ENCODE data around the gene PEA15. TPM values are rescaled to one million over a fixed set of nuclear protein-coding genes. Genes with fewer than 3 reads are reported as not detected.

The PEA15 gene
- total RNA-seq, 1 donor from 2014 or later = 175 TPM

DNA sequence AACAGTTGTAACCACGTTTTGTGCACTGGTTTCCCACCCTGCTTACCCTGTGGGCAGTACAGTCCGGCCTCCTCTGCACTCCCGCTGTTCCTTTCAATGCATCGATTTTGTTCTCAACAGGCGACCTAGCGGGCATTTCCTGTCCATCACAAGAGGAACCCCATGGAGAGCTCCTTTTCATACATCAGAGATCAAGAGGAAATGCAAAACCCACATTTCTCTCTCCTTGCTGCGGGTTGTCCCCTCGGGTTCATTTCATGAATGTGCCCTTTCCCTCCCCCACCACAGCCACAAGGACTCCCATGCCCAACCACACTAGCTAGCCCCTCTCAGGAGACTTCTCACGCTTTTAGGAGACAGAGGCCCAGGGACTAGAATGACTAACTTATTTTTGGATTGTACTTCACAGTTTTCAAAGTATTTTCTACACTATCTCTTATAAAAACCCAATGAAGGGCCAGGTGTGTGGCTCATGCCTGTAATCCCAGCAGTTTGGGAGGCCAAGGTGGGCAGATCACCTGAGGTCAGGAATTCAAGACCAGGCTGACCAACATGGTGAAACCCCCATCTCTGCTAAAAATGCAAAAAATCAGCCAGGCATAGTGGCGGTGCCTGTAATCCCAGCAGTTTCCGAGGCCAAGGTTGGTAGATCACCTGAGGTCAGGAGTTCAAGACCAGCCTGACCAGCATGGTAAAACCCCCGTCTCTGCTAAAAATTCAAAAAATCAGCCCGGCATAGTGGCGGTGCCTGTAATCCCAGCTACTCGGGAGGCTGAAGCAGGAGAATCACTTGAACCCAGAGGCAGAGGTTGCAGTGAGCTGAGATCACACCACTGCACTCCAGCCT lies 35.4 kb upstream of the PEA15 start:
- Histone ChIP-seq H3K4me3 (no peak overlapping the region), H3K36me3 (no peaks in the 10 kb centered on the region), H3K4me1 (no peaks in the 10 kb centered on the region), H3K27ac (no peak overlapping the region), H3K9me3 (no peaks in the 10 kb centered on the region), H3K27me3 (peaks cover 5% of the 10 kb centered on the region)
- intact Hi-C loops (cut with DNase I) = no loop called here
- DNase-seq (no peak), ATAC-seq (no peak)
- TF ChIP-seq, protein P1, sequence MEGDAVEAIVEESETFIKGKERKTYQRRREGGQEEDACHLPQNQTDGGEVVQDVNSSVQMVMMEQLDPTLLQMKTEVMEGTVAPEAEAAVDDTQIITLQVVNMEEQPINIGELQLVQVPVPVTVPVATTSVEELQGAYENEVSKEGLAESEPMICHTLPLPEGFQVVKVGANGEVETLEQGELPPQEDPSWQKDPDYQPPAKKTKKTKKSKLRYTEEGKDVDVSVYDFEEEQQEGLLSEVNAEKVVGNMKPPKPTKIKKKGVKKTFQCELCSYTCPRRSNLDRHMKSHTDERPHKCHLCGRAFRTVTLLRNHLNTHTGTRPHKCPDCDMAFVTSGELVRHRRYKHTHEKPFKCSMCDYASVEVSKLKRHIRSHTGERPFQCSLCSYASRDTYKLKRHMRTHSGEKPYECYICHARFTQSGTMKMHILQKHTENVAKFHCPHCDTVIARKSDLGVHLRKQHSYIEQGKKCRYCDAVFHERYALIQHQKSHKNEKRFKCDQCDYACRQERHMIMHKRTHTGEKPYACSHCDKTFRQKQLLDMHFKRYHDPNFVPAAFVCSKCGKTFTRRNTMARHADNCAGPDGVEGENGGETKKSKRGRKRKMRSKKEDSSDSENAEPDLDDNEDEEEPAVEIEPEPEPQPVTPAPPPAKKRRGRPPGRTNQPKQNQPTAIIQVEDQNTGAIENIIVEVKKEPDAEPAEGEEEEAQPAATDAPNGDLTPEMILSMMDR (IDR thresholded peaks at IDR 0.05) = no peak

DNA sequence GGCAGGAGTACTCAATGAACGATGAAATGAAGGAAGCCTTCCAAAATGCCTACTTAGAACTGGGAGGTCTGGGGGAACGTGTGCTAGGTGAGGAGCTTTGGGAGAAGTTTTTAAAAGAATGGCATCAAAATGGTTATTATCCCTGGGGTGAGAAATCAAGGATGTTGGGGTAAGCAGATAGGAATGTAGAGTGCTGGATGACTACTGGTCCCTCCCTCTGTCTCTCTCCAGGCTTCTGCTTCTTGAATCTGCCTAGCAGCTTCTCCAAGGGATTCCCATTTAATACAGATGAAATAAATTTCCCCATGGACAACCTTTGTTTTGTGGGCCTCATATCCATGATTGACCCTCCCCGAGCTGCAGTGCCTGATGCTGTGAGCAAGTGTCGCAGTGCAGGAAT lies 33.8 kb upstream of the PEA15 start:
- Histone ChIP-seq H3K27me3 (peaks cover 5% of the 10 kb centered on the region), H3K36me3 (no peaks in the 10 kb centered on the region), H3K9me3 (no peaks in the 10 kb centered on the region), H3K4me3 (no peak overlapping the region), H3K4me1 (no peaks in the 10 kb centered on the region), H3K27ac (no peak overlapping the region)
- TF ChIP-seq, protein P1 (IDR thresholded peaks at IDR 0.05) = no peak
- intact Hi-C loops (cut with DNase I) = no loop called here
- ATAC-seq (no peak), DNase-seq (no peak)

DNA sequence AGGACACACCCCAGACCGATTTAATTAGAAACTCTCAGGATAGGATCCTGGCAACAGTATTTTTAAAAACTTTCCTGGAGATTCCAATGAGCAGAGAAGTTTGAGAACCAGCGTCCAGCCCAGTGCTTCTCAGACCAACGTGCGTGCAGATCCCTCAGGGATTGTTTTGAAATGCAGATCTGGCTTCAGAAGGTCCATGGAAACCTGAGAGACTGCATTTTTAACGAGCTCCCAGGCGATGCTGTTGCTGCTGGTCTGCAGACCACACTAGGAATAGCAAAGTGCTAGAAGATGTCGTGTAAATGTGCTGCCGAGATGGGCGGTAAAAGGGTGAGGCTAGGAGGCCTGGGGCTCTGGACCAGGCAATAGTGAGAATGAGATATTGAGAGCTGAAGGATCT lies 33.2 kb upstream of the PEA15 start:
- Histone ChIP-seq H3K4me3 (no peak overlapping the region), H3K9me3 (no peaks in the 10 kb centered on the region), H3K36me3 (no peaks in the 10 kb centered on the region), H3K27ac (no peak overlapping the region), H3K27me3 (peaks cover 5% of the 10 kb centered on the region), H3K4me1 (no peaks in the 10 kb centered on the region)
- DNase-seq (no peak), ATAC-seq (no peak)
- TF ChIP-seq, protein P1 (IDR thresholded peaks at IDR 0.05) = no peak
- intact Hi-C loops (cut with DNase I) = no loop called here

DNA sequence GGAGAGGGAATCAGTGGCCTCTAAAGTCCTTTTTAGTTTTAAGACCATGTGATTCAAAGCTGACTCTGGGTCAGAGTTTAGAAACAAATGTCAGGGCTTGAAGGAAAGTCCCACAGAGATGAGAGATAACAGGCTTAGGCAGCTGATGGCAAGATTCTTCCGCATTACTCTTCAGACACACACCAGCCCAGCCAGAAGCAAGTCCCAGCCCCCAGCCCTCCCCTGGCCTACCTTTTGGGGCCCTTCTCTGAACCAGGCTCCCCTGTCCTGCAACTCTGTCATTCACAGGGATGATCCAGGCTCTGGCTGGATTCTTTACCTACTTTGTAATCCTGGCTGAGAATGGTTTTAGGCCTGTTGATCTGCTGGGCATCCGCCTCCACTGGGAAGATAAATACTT lies 28.0 kb upstream of the PEA15 start:
- ATAC-seq = no peak
- TF ChIP-seq, protein P1 (IDR thresholded peaks at IDR 0.05) = no peak
- Histone ChIP-seq H3K9me3 (no peaks in the 10 kb centered on the region), H3K27ac (no peak overlapping the region), H3K4me3 (no peak overlapping the region), H3K36me3 (no peaks in the 10 kb centered on the region), H3K27me3 (no peaks in the 10 kb centered on the region), H3K4me1 (no peaks in the 10 kb centered on the region)
- no peak for DNase-seq
- intact Hi-C loops (cut with DNase I) = no loop called here

DNA sequence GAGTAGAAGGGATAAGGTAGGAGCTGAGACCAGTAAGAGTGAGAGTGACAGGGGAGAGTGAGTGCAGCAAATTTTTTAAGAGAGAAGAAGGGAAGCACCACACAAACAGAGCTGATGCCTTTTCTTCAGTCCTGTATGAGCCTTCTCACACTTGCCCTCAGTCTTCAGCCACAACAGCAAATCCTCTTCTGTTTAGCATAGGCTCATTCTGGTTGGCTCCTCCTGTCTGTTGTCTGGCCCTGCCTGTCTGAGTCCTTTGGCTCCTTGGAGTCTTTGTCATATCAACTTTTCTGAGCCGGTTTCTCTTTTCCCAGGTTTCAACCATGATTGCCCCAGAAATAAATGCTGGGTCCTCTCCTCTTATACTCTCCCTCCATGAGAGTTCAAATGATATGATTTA lies 27.5 kb upstream of the PEA15 start:
- H3K4me1 ChIP-seq = no peaks in the 10 kb centered on the region
- H3K9me3 ChIP-seq = no peaks in the 10 kb centered on the region
- TF ChIP-seq, protein P1 (IDR thresholded peaks at IDR 0.05) = no peak
- H3K27me3 ChIP-seq = no peaks in the 10 kb centered on the region
- no peak overlapping the region for H3K27ac ChIP-seq
- H3K4me3 ChIP-seq = no peak overlapping the region
- DNase-seq (no peak), ATAC-seq (no peak)
- H3K36me3 ChIP-seq = no peaks in the 10 kb centered on the region
- intact Hi-C loops (cut with DNase I) = no loop called here
